Activated T-helper 17 cell treated with anti-CD3 and anti-CD28 coated beads, Interleukin-2, amount 50 U/mL, for 72 hours (primary cell): ENCODE measurements around the gene CACNA1C. TPM values are rescaled to one million over a fixed set of nuclear protein-coding genes. Genes with fewer than 3 reads are reported as not detected.

Experiments
- ATAC-seq: fragments of 150-1000 bp; cut with Tn5 transposase; replicated peaks from 2 replicates; pipeline ENCODE4 v1.10.0; 2021; ENCODE audit warnings: mild to moderate bottlenecking, moderate library complexity
- H3K27ac Mint-ChIP-seq: one replicate; pipeline ENCODE4 v1.8.0; 2022; ENCODE audit warnings: mixed read lengths
- H3K27me3 Mint-ChIP-seq: one replicate; pipeline ENCODE4 v1.8.0; 2022; ENCODE audit warnings: mixed read lengths
- H3K36me3 Mint-ChIP-seq: one replicate; pipeline ENCODE4 v1.8.0; 2022; ENCODE audit warnings: low read depth, mild to moderate bottlenecking, mixed read lengths
- H3K4me1 Mint-ChIP-seq: one replicate; pipeline ENCODE4 v1.8.0; 2022; ENCODE audit warnings: mixed read lengths
- H3K4me3 Mint-ChIP-seq: one replicate; pipeline ENCODE4 v1.8.0; 2022; ENCODE audit warnings: mild to moderate bottlenecking, mixed read lengths
- H3K9me3 Mint-ChIP-seq: one replicate; pipeline ENCODE4 v1.8.0; 2022; ENCODE audit warnings: mixed read lengths
- total RNA-seq, 2 donors: library from RNA; stranded (reverse); gene quantifications; one replicate each; pipeline ENCODE4 v1.2.3, GENCODE V29; 2022

CACNA1C gene
- total RNA-seq, 2 donors from 2014 or later = 0.04 to 0.21 TPM

GRCh38 chr12:2607881-2608607 lies 555.3 kb downstream of the CACNA1C start:
- peaks cover 37% of the 10 kb centered on the region for H3K27me3 Mint-ChIP-seq

GRCh38 chr12:2608608-2608945 lies 555.8 kb downstream of the CACNA1C start:
- no peak for ATAC-seq
- peaks cover 11% of the 10 kb centered on the region for H3K4me1 Mint-ChIP-seq
- no peak overlapping the region for H3K4me3 Mint-ChIP-seq
- H3K27ac Mint-ChIP-seq = no peak overlapping the region
- H3K27me3 Mint-ChIP-seq = peaks cover 37% of the 10 kb centered on the region
- no peaks in the 10 kb centered on the region for H3K9me3 Mint-ChIP-seq
- H3K36me3 Mint-ChIP-seq = no peaks in the 10 kb centered on the region

More at GRCh38 chr12:2607881-2608607, 555.3 kb downstream of the CACNA1C start:
- H3K9me3 Mint-ChIP-seq = no peaks in the 10 kb centered on the region
- no peaks in the 10 kb centered on the region for H3K36me3 Mint-ChIP-seq
- no peak overlapping the region for H3K27ac Mint-ChIP-seq
- H3K4me3 Mint-ChIP-seq = no peak overlapping the region
- no peak for ATAC-seq
- peaks cover 9% of the 10 kb centered on the region for H3K4me1 Mint-ChIP-seq

- H3K36me3 Mint-ChIP-seq = no peaks in the 10 kb centered on the region
- no peaks in the 10 kb centered on the region for H3K9me3 Mint-ChIP-seq
- H3K27me3 Mint-ChIP-seq = peaks cover 40% of the 10 kb centered on the region
- peaks cover 13% of the 10 kb centered on the region for H3K4me1 Mint-ChIP-seq
- H3K27ac Mint-ChIP-seq = no peak overlapping the region
- no peak for ATAC-seq
- no peak overlapping the region for H3K4me3 Mint-ChIP-seq
Observed at GRCh38 chr12:2609020-2609419, 556.2 kb downstream of the CACNA1C start.

GRCh38 chr12:2610358-2610757 lies 557.6 kb downstream of the CACNA1C start:
- Mint-ChIP-seq H3K9me3 (no peaks in the 10 kb centered on the region), H3K27ac (no peak overlapping the region), H3K4me1 (peaks cover 13% of the 10 kb centered on the region), H3K27me3 (peaks cover 50% of the 10 kb centered on the region), H3K36me3 (no peaks in the 10 kb centered on the region), H3K4me3 (no peak overlapping the region)
- ATAC-seq = no peak

- Mint-ChIP-seq H3K36me3 (no peaks in the 10 kb centered on the region), H3K4me1 (peaks cover 13% of the 10 kb centered on the region), H3K27me3 (peaks cover 53% of the 10 kb centered on the region), H3K9me3 (no peaks in the 10 kb centered on the region), H3K27ac (peak overlapping the region; percentile 48), H3K4me3 (peak overlapping the region; percentile 5)
- ATAC-seq = peak; percentile 98
Observed at GRCh38 chr12:2613326-2614073, 560.7 kb downstream of the CACNA1C start.

- Mint-ChIP-seq H3K4me3 (no peak overlapping the region), H3K9me3 (no peaks in the 10 kb centered on the region), H3K27ac (no peak overlapping the region), H3K4me1 (peaks cover 5% of the 10 kb centered on the region), H3K27me3 (peaks cover 45% of the 10 kb centered on the region), H3K36me3 (no peaks in the 10 kb centered on the region)
- ATAC-seq = no peak
Observed at GRCh38 chr12:2614341-2614740, 561.6 kb downstream of the CACNA1C start.

- Mint-ChIP-seq H3K36me3 (no peaks in the 10 kb centered on the region), H3K27me3 (peaks cover 39% of the 10 kb centered on the region), H3K9me3 (no peaks in the 10 kb centered on the region), H3K4me3 (no peak overlapping the region), H3K4me1 (peaks cover 4% of the 10 kb centered on the region), H3K27ac (no peak overlapping the region)
- no peak for ATAC-seq
Observed at GRCh38 chr12:2615665-2616402, 563.0 kb downstream of the CACNA1C start.

GRCh38 chr12:2616763-2617162 lies 564.0 kb downstream of the CACNA1C start:
- no peak for ATAC-seq
- H3K27me3 Mint-ChIP-seq = peaks cover 40% of the 10 kb centered on the region
- no peak overlapping the region for H3K27ac Mint-ChIP-seq
- H3K36me3 Mint-ChIP-seq = no peaks in the 10 kb centered on the region
- no peak overlapping the region for H3K4me3 Mint-ChIP-seq
- H3K9me3 Mint-ChIP-seq = no peaks in the 10 kb centered on the region
- peaks cover 4% of the 10 kb centered on the region for H3K4me1 Mint-ChIP-seq

GRCh38 chr12:2617365-2617764 lies 564.6 kb downstream of the CACNA1C start:
- no peaks in the 10 kb centered on the region for H3K36me3 Mint-ChIP-seq
- no peak overlapping the region for H3K27ac Mint-ChIP-seq
- no peaks in the 10 kb centered on the region for H3K9me3 Mint-ChIP-seq
- H3K4me1 Mint-ChIP-seq = peaks cover 4% of the 10 kb centered on the region
- no peak for ATAC-seq
- peaks cover 41% of the 10 kb centered on the region for H3K27me3 Mint-ChIP-seq
- H3K4me3 Mint-ChIP-seq = no peak overlapping the region

- H3K27me3 Mint-ChIP-seq = peaks cover 43% of the 10 kb centered on the region
- H3K4me3 Mint-ChIP-seq = no peak overlapping the region
- peaks cover 3% of the 10 kb centered on the region for H3K4me1 Mint-ChIP-seq
- H3K9me3 Mint-ChIP-seq = no peaks in the 10 kb centered on the region
- H3K27ac Mint-ChIP-seq = no peak overlapping the region
- no peak for ATAC-seq
- no peaks in the 10 kb centered on the region for H3K36me3 Mint-ChIP-seq
Observed at GRCh38 chr12:2618291-2618995, 565.7 kb downstream of the CACNA1C start.

- Mint-ChIP-seq H3K36me3 (no peaks in the 10 kb centered on the region), H3K27me3 (peaks cover 42% of the 10 kb centered on the region), H3K4me1 (no peaks in the 10 kb centered on the region), H3K27ac (no peak overlapping the region), H3K4me3 (no peak overlapping the region), H3K9me3 (no peaks in the 10 kb centered on the region)
- ATAC-seq = no peak
Observed at GRCh38 chr12:2619136-2619535, 566.3 kb downstream of the CACNA1C start.

- ATAC-seq = no peak
- Mint-ChIP-seq H3K4me3 (no peak overlapping the region), H3K9me3 (no peaks in the 10 kb centered on the region), H3K27me3 (peaks cover 36% of the 10 kb centered on the region), H3K36me3 (no peaks in the 10 kb centered on the region), H3K4me1 (no peaks in the 10 kb centered on the region), H3K27ac (no peak overlapping the region)
Observed at GRCh38 chr12:2622460-2622859, 569.7 kb downstream of the CACNA1C start.

- H3K4me1 Mint-ChIP-seq = no peaks in the 10 kb centered on the region
- no peak overlapping the region for H3K4me3 Mint-ChIP-seq
- H3K9me3 Mint-ChIP-seq = no peaks in the 10 kb centered on the region
- ATAC-seq = no peak
- H3K27me3 Mint-ChIP-seq = peaks cover 41% of the 10 kb centered on the region
- no peaks in the 10 kb centered on the region for H3K36me3 Mint-ChIP-seq
- H3K27ac Mint-ChIP-seq = no peak overlapping the region
Observed at GRCh38 chr12:2623472-2623871, 570.7 kb downstream of the CACNA1C start.

- H3K4me1 Mint-ChIP-seq = no peaks in the 10 kb centered on the region
- no peak for ATAC-seq
- H3K9me3 Mint-ChIP-seq = no peaks in the 10 kb centered on the region
- no peaks in the 10 kb centered on the region for H3K36me3 Mint-ChIP-seq
- H3K4me3 Mint-ChIP-seq = no peak overlapping the region
- peaks cover 52% of the 10 kb centered on the region for H3K27me3 Mint-ChIP-seq
- no peak overlapping the region for H3K27ac Mint-ChIP-seq
Observed at GRCh38 chr12:2624543-2625288, 571.9 kb downstream of the CACNA1C start.
